ENCODE results near the gene NEU2.
"Not testable (repeated sequence)": the region's sequence is repeated elsewhere in the genome, so short reads cannot be mapped to it uniquely, and the experiment has no call there.

NEU2 gene

GRCh38 chr2:233056961-233057605, 24.6 kb downstream of the NEU2 start:
- no peak for ATAC-seq
- no peak for DNase-seq

- DNase-seq (no peak), ATAC-seq (no peak)
Observed at GRCh38 chr2:233058717-233059546, 26.5 kb downstream of the NEU2 start.

GRCh38 chr2:233059547-233059796, 27.0 kb downstream of the NEU2 start:
- ATAC-seq (peak; percentile 2), DNase-seq (no peak)

GRCh38 chr2:233059797-233060500, 27.5 kb downstream of the NEU2 start, which contains the start of gene INPP5D:
Gene INPP5D (plus strand): TSS chr2:233060342. CDS start chr2:233060479, 137 bp downstream.
- peak; percentile 60 for ATAC-seq

GRCh38 chr2:233060501-233060979, 28.1 kb downstream of the NEU2 start:
- DNase-seq (no peak), ATAC-seq (peak; percentile 10)

More at GRCh38 chr2:233059797-233060500, 27.5 kb downstream of the NEU2 start, which contains the start of gene INPP5D:
- peak; percentile 75 for DNase-seq

GRCh38 chr2:233060980-233061590, 28.6 kb downstream of the NEU2 start:
- ATAC-seq: peak; percentile 10

GRCh38 chr2:233061591-233062450, 29.3 kb downstream of the NEU2 start:
- peak; percentile 62 for DNase-seq
- ATAC-seq: peak; percentile 68

More at GRCh38 chr2:233060980-233061590, 28.6 kb downstream of the NEU2 start:
- peak; percentile 62 for DNase-seq

- ATAC-seq: no peak
- DNase-seq: no peak
Observed at GRCh38 chr2:233062451-233062850, 30.0 kb downstream of the NEU2 start.

GRCh38 chr2:233062946-233063268, 30.4 kb downstream of the NEU2 start:
- ATAC-seq: no peak
- DNase-seq: no peak

- peak; percentile 34 for DNase-seq
- no peak for ATAC-seq
Observed at GRCh38 chr2:233063269-233063975, 30.9 kb downstream of the NEU2 start.

GRCh38 chr2:233063976-233064411, 31.5 kb downstream of the NEU2 start:
- ATAC-seq: no peak
- no peak for DNase-seq

GRCh38 chr2:233064530-233065199, 32.2 kb downstream of the NEU2 start:
- DNase-seq (no peak), ATAC-seq (no peak)

- not testable (repeated sequence) for ATAC-seq, DNase-seq
Observed at GRCh38 chr2:233065200-233065589, 32.7 kb downstream of the NEU2 start.

GRCh38 chr2:233065954-233066470, 33.5 kb downstream of the NEU2 start:
- no peak for ATAC-seq
- DNase-seq: no peak

GRCh38 chr2:233068762-233069418, 36.4 kb downstream of the NEU2 start:
- no peak for DNase-seq
- ATAC-seq: no peak

GRCh38 chr2:233072838-233073237, 40.4 kb downstream of the NEU2 start:
- ATAC-seq (no peak), DNase-seq (no peak)

- ATAC-seq (no peak), DNase-seq (no peak)
Observed at GRCh38 chr2:233074106-233074505, 41.6 kb downstream of the NEU2 start.

GRCh38 chr2:233075141-233075965, 42.9 kb downstream of the NEU2 start:
- no peak for ATAC-seq
- no peak for DNase-seq

- DNase-seq: peak; percentile 12
- peak; percentile 47 for ATAC-seq
Observed at GRCh38 chr2:233075966-233076339, 43.5 kb downstream of the NEU2 start.
